HepG2 (cell line): ENCODE results near the gene CLDN15. TPM values are rescaled to one million over a fixed set of nuclear protein-coding genes. Genes with fewer than 3 reads are reported as not detected.

Experiments used
- ATAC-seq: fragments of 200-7000 bp; cut with Tn5 transposase; 3 replicates; pipeline ENCODE4 v1.9.1; 2020; ENCODE audit warnings: mild to moderate bottlenecking, moderate library complexity
- BruUV-seq: library from RNA; stranded (reverse); fragments of 400-500 nt; replicated peaks from 2 replicates; lab custom pipeline; 2021; lab: Mats Ljungman, UMichigan
- CTCF ChIA-PET: fragments of 300-600 bp; formaldehyde crosslinking; extraction: SDS; loops from one replicate; lab custom pipeline; 2021; ENCODE audit warnings: low total read pairs, inconsistent platforms, low intra/inter-chr PET ratio; lab: Yijun Ruan, JAX
- POLR2A ChIA-PET: fragments of 350-600 bp; sonication (Branson Sonifier 250); formaldehyde crosslinking; loops from one replicate; lab custom pipeline; 2020; ENCODE audit warnings: antibody characterized with exemption, inconsistent platforms; lab: Yijun Ruan, JAX
- DNase-seq: peaks from one replicate; pipeline ENCODE4 v3.0.0-alpha.2; 2015; ENCODE audit warnings: low spot score
- FAIRE-seq: peaks from 3 replicates; lab custom pipeline; 2011; peaks lifted over from hg19 to GRCh38; lab: Jason Lieb, UNC
- H2AFZ ChIP-seq: one replicate; pipeline ENCODE4 v1.6.1; 2011; ENCODE audit warnings: low read length, inconsistent platforms
- H3K27ac ChIP-seq: fragments of 300-600 bp; 3 replicates; pipeline ENCODE4 v1.8.0; 2011; ENCODE audit warnings: mixed run types, mild to moderate bottlenecking, mixed read lengths, low read length, inconsistent platforms; ENCODE audit not compliant: insufficient read depth; ENCODE audit errors: extremely low read length
- H3K27me3 ChIP-seq, 2 experiments: fragments of 200-600 bp in 1 of 2; 2 replicates in 1 of 2; 3 replicates in 1 of 2; pipeline versions ENCODE4 v1.6.0 to v1.8.0; 2011; ENCODE audit warnings: low read length in 2 of 2, mild to moderate bottlenecking in 2 of 2, moderate library complexity in 2 of 2, inconsistent platforms in 1 of 2; ENCODE audit not compliant: insufficient read depth in 2 of 2, control insufficient read depth in 1 of 2
- H3K36me3 ChIP-seq, 2 experiments: fragments of 200-600 bp in 1 of 2; replicated peaks in 1 of 2; 2 replicates in 1 of 2; 3 replicates in 1 of 2; pipeline versions ENCODE4 v1.5.1 to v1.8.0; 2011; ENCODE audit warnings: low read length in 2 of 2, inconsistent platforms in 1 of 2; ENCODE audit not compliant: insufficient read depth in 2 of 2, control insufficient read depth in 1 of 2
- H3K4me1 ChIP-seq: 2 replicates; pipeline ENCODE4 v1.5.1; 2012; ENCODE audit warnings: low read length, inconsistent platforms; ENCODE audit not compliant: insufficient read depth
- H3K4me2 ChIP-seq: 2 replicates; pipeline ENCODE4 v1.6.0; 2011; ENCODE audit warnings: low read depth, low read length, inconsistent platforms
- H3K4me3 ChIP-seq, 3 experiments: fragments of 200-600 bp in 1 of 3; sonication (generic), shearing (Covaris generic) in 1 of 3; replicated peaks in 1 of 3; 2 replicates each; pipeline ENCODE4 v1.5.1; 2011 to 2016; ENCODE audit warnings: low read length in 3 of 3, inconsistent platforms in 2 of 3, low read depth in 2 of 3, mild to moderate bottlenecking in 2 of 3, control low read depth in 1 of 3, mixed read lengths in 1 of 3; ENCODE audit not compliant: insufficient read depth in 1 of 3
- H3K79me2 ChIP-seq: one replicate; pipeline ENCODE4 v1.6.1; 2011; ENCODE audit warnings: low read length, inconsistent platforms; ENCODE audit not compliant: insufficient read depth
- H3K9ac ChIP-seq: 2 replicates; pipeline ENCODE4 v1.6.0; 2011; ENCODE audit warnings: mild to moderate bottlenecking, low read depth, low read length, inconsistent platforms; ENCODE audit not compliant: insufficient read depth
- H3K9me3 ChIP-seq: 2 replicates; pipeline ENCODE4 v1.5.1; 2012; ENCODE audit warnings: mild to moderate bottlenecking, low read length
- H4K20me1 ChIP-seq: 2 replicates; pipeline ENCODE4 v1.6.0; 2011; ENCODE audit warnings: inconsistent platforms, mild to moderate bottlenecking, low read length, moderate library complexity; ENCODE audit not compliant: insufficient read depth
- BRCA1 ChIP-seq: sonication (generic); formaldehyde crosslinking; IDR thresholded peaks from 2 replicates; pipeline ENCODE4 v1.4.0; 2020; ENCODE audit warnings: missing genetic modification reagents
- FLYWCH1 ChIP-seq: sonication (generic); formaldehyde crosslinking; IDR thresholded peaks from 2 replicates; pipeline ENCODE4 v1.8.1; 2023; ENCODE audit warnings: mild to moderate bottlenecking, missing genetic modification reagents
- JDP2 ChIP-seq: sonication (generic); formaldehyde crosslinking; IDR thresholded peaks from 2 replicates; pipeline ENCODE4 v1.8.1; 2022; ENCODE audit warnings: missing genetic modification reagents, borderline replicate concordance
- JUND ChIP-seq: sonication (generic); formaldehyde crosslinking; IDR thresholded peaks from 2 replicates; pipeline ENCODE4 v1.8.0; 2022; ENCODE audit warnings: mild to moderate bottlenecking, missing genetic modification reagents
- MTF2 ChIP-seq: sonication (generic); formaldehyde crosslinking; IDR thresholded peaks from 2 replicates; pipeline ENCODE4 v1.5.0; 2020; ENCODE audit warnings: missing genetic modification reagents, borderline replicate concordance
- PHF21A ChIP-seq: sonication (generic); formaldehyde crosslinking; IDR thresholded peaks from 2 replicates; pipeline ENCODE4 v1.5.0; 2020; ENCODE audit warnings: mild to moderate bottlenecking, missing genetic modification reagents
- SNRNP70 ChIP-seq: fragments of 200-400 bp; formaldehyde crosslinking; IDR thresholded peaks from 2 replicates; pipeline ENCODE4 v1.6.1; 2017; ENCODE audit warnings: mild to moderate bottlenecking, low read depth, low read length, moderate library complexity
- STAT5B ChIP-seq: sonication (generic); formaldehyde crosslinking; IDR thresholded peaks from 2 replicates; pipeline ENCODE4 v1.4.0; 2020; ENCODE audit warnings: missing genetic modification reagents
- TCF12 ChIP-seq, 2 experiments: fragments of 450-650 bp in 1 of 2; sonication (generic) in 1 of 2; formaldehyde crosslinking in 1 of 2; IDR thresholded peaks; 2 replicates each; pipeline versions ENCODE4 v1.6.1 to v1.8.0; 2017 to 2022; ENCODE audit warnings: antibody characterized with exemption in 1 of 2, mild to moderate bottlenecking in 1 of 2, missing genetic modification reagents in 1 of 2, moderate library complexity in 1 of 2
- THAP11 ChIP-seq: IDR thresholded peaks from 2 replicates; pipeline ENCODE4 v1.6.1; 2016; ENCODE audit warnings: missing biosample characterization, missing genetic modification reagents
- ZBTB21 ChIP-seq: sonication (generic); formaldehyde crosslinking; IDR thresholded peaks from 2 replicates; pipeline ENCODE4 v1.4.0; 2020; ENCODE audit warnings: missing genetic modification reagents
- ZNF616 ChIP-seq: sonication (generic); formaldehyde crosslinking; IDR thresholded peaks from 2 replicates; pipeline ENCODE4 v1.5.0; 2020; ENCODE audit warnings: low read depth, mild to moderate bottlenecking, missing genetic modification reagents
- WGBS: methylation state at CpG from one replicate; pipeline ENCODE4 v1.1.6; 2017; ENCODE audit warnings: low lambda C conversion rate; 5-methylcytosine and 5-hydroxymethylcytosine counted together
- in situ Hi-C: cut with HindIII; loops from 2 replicates; pipeline ENCODE4 v1.10.0; 2017; ENCODE audit warnings: low pct_unique_long_range_greater_than_20kb; ENCODE audit not compliant: extremely low pct_ligation_motif_present
- intact Hi-C: fragments of 100-400 bp; cut with micrococcal nuclease; formaldehyde crosslinking; loops from one replicate; pipeline ENCODE4 v1.10.0; 2022; ENCODE audit not compliant: unreplicated experiment
- polyA plus RNA-seq, 8 experiments: library from polyadenylated mRNA; depleted of rRNA in 3 of 8; stranded (reverse) in 7 of 8; unstranded in 1 of 8; fragments of >200 nt; fragmentation: Illumina TruSeq in 4 of 8; extraction: Trizol in 4 of 8; gene quantifications; 2 replicates each; pipeline versions ENCODE4 v1.2.1 to v1.2.3, GENCODE V29; 2011 to 2016; ENCODE audit warnings: low read depth in 4 of 8, missing spikeins in 1 of 8, mixed read lengths in 1 of 8; ENCODE audit not compliant: insufficient read depth in 1 of 8
- total RNA-seq, 5 experiments: library from RNA; depleted of rRNA; stranded (reverse); fragments of >200 nt; fragmentation: Illumina TruSeq; extraction: Trizol; gene quantifications; 2 replicates each; pipeline ENCODE4 v1.2.3, GENCODE V29; 2016; ENCODE audit warnings: low read depth in 1 of 5
- TF ChIP-seq, protein P1 (sequence below): sonication (generic); formaldehyde crosslinking; IDR thresholded peaks from 2 replicates; pipeline ENCODE4 v1.5.1; 2020; ENCODE audit warnings: mild to moderate bottlenecking, missing genetic modification reagents
- TF ChIP-seq, protein P2 (sequence below): sonication (generic); formaldehyde crosslinking; IDR thresholded peaks from 2 replicates; pipeline ENCODE4 v1.5.0; 2020; ENCODE audit warnings: mild to moderate bottlenecking, missing genetic modification reagents
- TF ChIP-seq, protein P3 (sequence below): sonication (generic); formaldehyde crosslinking; IDR thresholded peaks from 2 replicates; pipeline ENCODE4 v1.5.1; 2020; ENCODE audit warnings: missing genetic modification reagents, mild to moderate bottlenecking, borderline replicate concordance

The CLDN15 gene
- total and polyA plus RNA-seq, 2 of the 13 experiments (the other 11 are each of a cell fraction or from before 2014, with no cell fraction given) = 7.1 to 17.8 TPM

DNA sequence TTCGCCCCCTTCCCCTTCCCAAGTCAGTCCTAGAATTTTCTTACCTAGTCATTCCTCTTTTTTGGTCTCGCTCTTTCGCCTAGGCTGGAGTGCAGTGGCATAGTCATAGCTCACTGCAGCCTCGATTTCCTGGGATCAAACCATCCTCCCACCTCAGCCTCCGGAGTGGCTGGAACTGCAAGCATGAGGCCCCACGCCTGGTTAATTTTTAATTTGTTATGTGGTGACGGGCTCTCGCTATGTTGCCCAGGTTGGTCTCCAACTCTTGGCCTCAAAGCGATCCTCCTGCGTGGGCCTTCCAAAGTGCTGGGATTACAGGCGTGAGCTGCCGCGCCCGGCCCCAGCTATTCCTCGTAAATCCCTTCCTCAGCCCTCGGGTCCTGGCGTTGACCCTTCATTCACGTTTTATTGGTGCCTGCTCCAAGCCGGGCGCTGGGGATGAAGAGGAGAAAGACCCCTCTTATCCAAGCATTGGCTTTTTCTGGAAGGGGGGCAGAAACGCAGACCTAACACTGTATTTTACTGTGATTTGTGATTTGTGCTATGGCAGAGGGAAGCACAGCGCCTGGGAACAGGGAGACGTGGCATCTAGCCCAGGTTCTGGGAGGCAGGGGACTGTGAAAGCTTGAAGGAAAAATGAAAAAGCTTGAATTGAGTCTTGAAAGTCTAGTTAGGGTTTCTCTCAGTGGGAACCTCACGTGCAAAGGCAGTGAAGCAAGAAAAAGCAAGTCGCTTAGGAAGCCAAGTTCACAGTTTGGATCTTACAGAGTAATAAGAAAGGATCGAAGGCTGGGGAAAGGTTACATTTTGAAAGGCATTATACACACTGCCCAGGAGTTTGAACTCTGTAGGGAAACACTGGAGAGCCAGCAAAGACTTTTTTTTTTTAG is 19.1 kb downstream of the CLDN15 start:
- intact Hi-C loops = loop anchor here (1.0 kb wide), 1 partner anchor 26 kb away; no protein-coding TSS in a partner anchor
- H2AFZ ChIP-seq = no peak overlapping the region
- TF ChIP-seq SNRNP70 (no peak), JUND (CRISPR knock-in tag) (no peak), PHF21A (no peak), JDP2 (no peak), ZNF616 (no peak), MTF2 (CRISPR knock-in tag) (no peak), STAT5B (CRISPR knock-in tag) (no peak), TCF12 (IDR thresholded peaks at IDR 0.05) (no peak), TCF12 (CRISPR knock-in tag; IDR thresholded peaks at IDR 0.05) (0 out of 2 replicates have a peak, but pooled peaks have one; percentile 44), ZBTB21 (no peak), FLYWCH1 (0 out of 2 replicates have a peak, but pooled peaks have one; percentile 76), THAP11 (no peak; the same call in 1 of the 2 replicates), BRCA1 (CRISPR knock-in tag) (no peak)
- TF ChIP-seq, protein P1, sequence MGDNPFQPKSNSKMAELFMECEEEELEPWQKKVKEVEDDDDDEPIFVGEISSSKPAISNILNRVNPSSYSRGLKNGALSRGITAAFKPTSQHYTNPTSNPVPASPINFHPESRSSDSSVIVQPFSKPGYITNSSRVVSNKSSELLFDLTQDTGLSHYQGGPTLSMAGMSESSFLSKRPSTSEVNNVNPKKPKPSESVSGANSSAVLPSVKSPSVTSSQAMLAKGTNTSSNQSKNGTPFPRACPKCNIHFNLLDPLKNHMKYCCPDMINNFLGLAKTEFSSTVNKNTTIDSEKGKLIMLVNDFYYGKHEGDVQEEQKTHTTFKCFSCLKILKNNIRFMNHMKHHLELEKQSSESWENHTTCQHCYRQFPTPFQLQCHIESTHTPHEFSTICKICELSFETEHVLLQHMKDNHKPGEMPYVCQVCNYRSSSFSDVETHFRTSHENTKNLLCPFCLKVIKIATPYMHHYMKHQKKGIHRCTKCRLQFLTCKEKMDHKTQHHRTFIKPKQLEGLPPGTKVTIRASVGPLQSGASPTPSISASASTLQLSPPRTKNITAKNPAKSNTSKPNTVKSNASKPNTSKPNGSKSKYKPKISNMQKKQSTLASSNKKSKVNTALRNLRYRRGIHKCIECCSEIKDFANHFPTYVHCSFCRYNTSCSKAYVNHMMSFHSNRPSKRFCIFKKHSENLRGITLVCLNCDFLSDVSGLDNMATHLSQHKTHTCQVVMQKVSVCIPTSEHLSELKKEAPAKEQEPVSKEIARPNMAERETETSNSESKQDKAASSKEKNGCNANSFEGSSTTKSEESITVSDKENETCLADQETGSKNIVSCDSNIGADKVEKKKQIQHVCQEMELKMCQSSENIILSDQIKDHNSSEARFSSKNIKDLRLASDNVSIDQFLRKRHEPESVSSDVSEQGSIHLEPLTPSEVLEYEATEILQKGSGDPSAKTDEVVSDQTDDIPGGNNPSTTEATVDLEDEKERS = peak; percentile 91
- TF ChIP-seq, protein P2, sequence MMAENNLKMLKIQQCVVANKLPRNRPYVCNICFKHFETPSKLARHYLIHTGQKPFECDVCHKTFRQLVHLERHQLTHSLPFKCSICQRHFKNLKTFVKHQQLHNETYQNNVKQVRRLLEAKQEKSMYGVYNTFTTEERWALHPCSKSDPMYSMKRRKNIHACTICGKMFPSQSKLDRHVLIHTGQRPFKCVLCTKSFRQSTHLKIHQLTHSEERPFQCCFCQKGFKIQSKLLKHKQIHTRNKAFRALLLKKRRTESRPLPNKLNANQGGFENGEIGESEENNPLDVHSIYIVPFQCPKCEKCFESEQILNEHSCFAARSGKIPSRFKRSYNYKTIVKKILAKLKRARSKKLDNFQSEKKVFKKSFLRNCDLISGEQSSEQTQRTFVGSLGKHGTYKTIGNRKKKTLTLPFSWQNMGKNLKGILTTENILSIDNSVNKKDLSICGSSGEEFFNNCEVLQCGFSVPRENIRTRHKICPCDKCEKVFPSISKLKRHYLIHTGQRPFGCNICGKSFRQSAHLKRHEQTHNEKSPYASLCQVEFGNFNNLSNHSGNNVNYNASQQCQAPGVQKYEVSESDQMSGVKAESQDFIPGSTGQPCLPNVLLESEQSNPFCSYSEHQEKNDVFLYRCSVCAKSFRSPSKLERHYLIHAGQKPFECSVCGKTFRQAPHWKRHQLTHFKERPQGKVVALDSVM = peak; percentile 100
- TF ChIP-seq, protein P3, sequence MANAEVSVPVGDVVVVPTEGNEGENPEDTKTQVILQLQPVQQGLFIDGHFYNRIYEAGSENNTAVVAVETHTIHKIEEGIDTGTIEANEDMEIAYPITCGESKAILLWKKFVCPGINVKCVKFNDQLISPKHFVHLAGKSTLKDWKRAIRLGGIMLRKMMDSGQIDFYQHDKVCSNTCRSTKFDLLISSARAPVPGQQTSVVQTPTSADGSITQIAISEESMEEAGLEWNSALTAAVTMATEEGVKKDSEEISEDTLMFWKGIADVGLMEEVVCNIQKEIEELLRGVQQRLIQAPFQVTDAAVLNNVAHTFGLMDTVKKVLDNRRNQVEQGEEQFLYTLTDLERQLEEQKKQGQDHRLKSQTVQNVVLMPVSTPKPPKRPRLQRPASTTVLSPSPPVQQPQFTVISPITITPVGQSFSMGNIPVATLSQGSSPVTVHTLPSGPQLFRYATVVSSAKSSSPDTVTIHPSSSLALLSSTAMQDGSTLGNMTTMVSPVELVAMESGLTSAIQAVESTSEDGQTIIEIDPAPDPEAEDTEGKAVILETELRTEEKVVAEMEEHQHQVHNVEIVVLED = no peak

More for the DNA sequence above, 19.1 kb downstream of the CLDN15 start:
- peak overlapping the region; percentile 91 for H3K4me2 ChIP-seq
- FAIRE-seq (peak; percentile 28), ATAC-seq (peak; percentile 54), DNase-seq (no peak)
- H4K20me1 ChIP-seq = no peaks in the 10 kb centered on the region
- no peaks in the 10 kb centered on the region; a peak in 1 of 5 replicates for H3K27me3 ChIP-seq
- H3K36me3 ChIP-seq = peaks cover 4 to 16% of the 10 kb centered on the region in 2 experiments; a peak in 4 of 5 replicates
- no peaks in the 10 kb centered on the region for H3K9me3 ChIP-seq
- peak overlapping the region; percentile 86 for H3K9ac ChIP-seq
- H3K4me3 ChIP-seq = peak overlapping the region; percentile 82 to 95 (median 83)
- BruUV-seq = TSS peak; percentile 81
- in situ Hi-C loops = no loop called here
- peaks cover 44% of the 10 kb centered on the region for H3K4me1 ChIP-seq
- H3K27ac ChIP-seq = peak overlapping the region; percentile 84
- POLR2A ChIA-PET = interaction anchor here (0.6 to 11.2 kb wide), 22 partner anchors 11 to 1039 kb away, joined by 3 to 202 read pairs (median 6); partner anchors contain the start of genes CLDN15, FIS1, IFT22 and MOGAT3
- peaks cover 29% of the 10 kb centered on the region for H3K79me2 ChIP-seq
- CTCF ChIA-PET = interaction anchor here (1.0 kb wide), 1 partner anchor 25 kb away, joined by 3 read pairs; no protein-coding TSS in a partner anchor
- 1% methylated on average over 24 of the region's 26 CpGs for WGBS
